HEK293 (cell line): ENCODE data around the gene EYA3.

Experiments
- CTCF ChIA-PET: fragments of 350-600 bp; formaldehyde crosslinking; extraction: SDS; loops from one replicate; lab custom pipeline; 2021; ENCODE audit warnings: antibody characterized with exemption; lab: Yijun Ruan, JAX
- POLR2A ChIA-PET: fragments of 300-600 bp; formaldehyde crosslinking; extraction: SDS; loops from one replicate; lab custom pipeline; 2020; ENCODE audit warnings: antibody characterized with exemption, inconsistent platforms; lab: Yijun Ruan, JAX
- H3K27ac ChIP-seq: fragments of 200-500 bp; sonication (Bioruptor generic); 2 replicates; pipeline ENCODE4 v1.5.1; 2014; ENCODE audit warnings: low read depth, low read length, control low read depth, inconsistent platforms; ENCODE audit errors: extremely low read depth
- H3K36me3 ChIP-seq, 2 experiments: fragments of 200-500 bp in 1 of 2; sonication (Bioruptor generic) in 1 of 2; 1 replicate in 1 of 2; 2 replicates in 1 of 2; pipeline ENCODE4 v1.5.1; 2014 to 2017; ENCODE audit warnings: inconsistent platforms in 2 of 2, low read length in 2 of 2; ENCODE audit not compliant: control insufficient read depth in 2 of 2, insufficient read depth in 1 of 2
- H3K4me1 ChIP-seq: fragments of 200-500 bp; sonication (Bioruptor generic); 2 replicates; pipeline ENCODE4 v1.5.1; 2014; ENCODE audit warnings: mild to moderate bottlenecking, low read length, inconsistent platforms; ENCODE audit not compliant: control insufficient read depth, insufficient read depth
- H3K4me3 ChIP-seq: 2 replicates; pipeline ENCODE4 v1.5.1; 2011; ENCODE audit warnings: low read depth, mild to moderate bottlenecking, control low read depth, low read length, moderate library complexity
- H3K9me3 ChIP-seq: fragments of 200-500 bp; sonication (Bioruptor generic); 2 replicates; pipeline ENCODE4 v1.5.1; 2014; ENCODE audit warnings: low read depth, low read length, inconsistent platforms; ENCODE audit not compliant: control insufficient read depth, insufficient read depth
- EGR2 ChIP-seq: fragments of 450-650 bp; formaldehyde crosslinking; IDR thresholded peaks from 2 replicates; pipeline ENCODE4 v1.5.1; 2016; ENCODE audit warnings: low read depth, missing biosample characterization, missing genetic modification characterization
- GLIS1 ChIP-seq: fragments of 450-650 bp; formaldehyde crosslinking; IDR thresholded peaks from 2 replicates; pipeline ENCODE4 v1.5.1; 2016; ENCODE audit warnings: missing biosample characterization, missing genetic modification characterization
- OSR2 ChIP-seq: fragments of 450-650 bp; formaldehyde crosslinking; IDR thresholded peaks from 2 replicates; pipeline ENCODE4 v1.5.1; 2016; ENCODE audit warnings: missing biosample characterization, missing genetic modification characterization
- SP2 ChIP-seq: fragments of 450-650 bp; formaldehyde crosslinking; IDR thresholded peaks from 2 replicates; pipeline ENCODE4 v1.5.1; 2016; ENCODE audit warnings: missing biosample characterization, missing genetic modification characterization
- SP3 ChIP-seq: fragments of 450-650 bp; formaldehyde crosslinking; IDR thresholded peaks from 2 replicates; pipeline ENCODE4 v1.5.1; 2016; ENCODE audit warnings: missing biosample characterization, missing genetic modification characterization
- ZBTB17 ChIP-seq: fragments of 450-650 bp; formaldehyde crosslinking; IDR thresholded peaks from 2 replicates; pipeline ENCODE4 v1.5.1; 2016; ENCODE audit warnings: missing biosample characterization, missing genetic modification characterization
- ZBTB20 ChIP-seq: fragments of 450-650 bp; formaldehyde crosslinking; IDR thresholded peaks from 2 replicates; pipeline ENCODE4 v1.5.1; 2016; ENCODE audit warnings: missing biosample characterization, missing genetic modification characterization
- ZBTB6 ChIP-seq: fragments of 450-650 bp; formaldehyde crosslinking; IDR thresholded peaks from 2 replicates; pipeline ENCODE4 v1.5.1; 2017; ENCODE audit warnings: missing biosample characterization, missing genetic modification characterization
- ZFP41 ChIP-seq: fragments of 450-650 bp; formaldehyde crosslinking; IDR thresholded peaks from 2 replicates; pipeline ENCODE4 v1.5.1; 2016; ENCODE audit warnings: missing biosample characterization, missing genetic modification characterization, borderline replicate concordance
- ZFP69B ChIP-seq: fragments of 450-650 bp; formaldehyde crosslinking; IDR thresholded peaks from 2 replicates; pipeline ENCODE4 v1.5.1; 2016; ENCODE audit warnings: missing biosample characterization, missing genetic modification characterization
- ZNF114 ChIP-seq: fragments of 450-650 bp; formaldehyde crosslinking; IDR thresholded peaks from 2 replicates; pipeline ENCODE4 v1.5.0; 2017; ENCODE audit warnings: missing biosample characterization, missing genetic modification characterization
- ZNF133 ChIP-seq: fragments of 450-650 bp; formaldehyde crosslinking; IDR thresholded peaks from 2 replicates; pipeline ENCODE4 v1.5.1; 2016; ENCODE audit warnings: missing biosample characterization, missing genetic modification characterization
- ZNF155 ChIP-seq: fragments of 450-650 bp; formaldehyde crosslinking; IDR thresholded peaks from 2 replicates; pipeline ENCODE4 v1.5.1; 2016; ENCODE audit warnings: missing biosample characterization, missing genetic modification characterization
- ZNF223 ChIP-seq: fragments of 450-650 bp; formaldehyde crosslinking; IDR thresholded peaks from 2 replicates; pipeline ENCODE4 v1.5.1; 2016; ENCODE audit warnings: missing biosample characterization, missing genetic modification characterization
- ZNF239 ChIP-seq: fragments of 450-650 bp; formaldehyde crosslinking; IDR thresholded peaks from 2 replicates; pipeline ENCODE4 v1.5.1; 2016; ENCODE audit warnings: missing biosample characterization, missing genetic modification characterization
- ZNF274 ChIP-seq, 2 experiments: fragments of 200-500 bp in 1 of 2; fragments of 450-650 bp in 1 of 2; sonication (Bioruptor generic) in 1 of 2; formaldehyde crosslinking in 1 of 2; IDR thresholded peaks; 2 replicates each; pipeline versions ENCODE4 v1.5.1 to v1.6.1; 2014 to 2016; ENCODE audit warnings: borderline replicate concordance in 1 of 2, inconsistent platforms in 1 of 2, low read length in 1 of 2, missing biosample characterization in 1 of 2, missing genetic modification characterization in 1 of 2
- ZNF280D ChIP-seq: fragments of 450-650 bp; formaldehyde crosslinking; IDR thresholded peaks from 2 replicates; pipeline ENCODE4 v1.5.1; 2016; ENCODE audit warnings: missing biosample characterization, missing genetic modification characterization
- ZNF324 ChIP-seq: fragments of 450-650 bp; formaldehyde crosslinking; IDR thresholded peaks from 2 replicates; pipeline ENCODE4 v1.5.1; 2016; ENCODE audit warnings: missing biosample characterization, missing genetic modification characterization
- ZNF394 ChIP-seq: fragments of 450-650 bp; formaldehyde crosslinking; IDR thresholded peaks from 2 replicates; pipeline ENCODE4 v1.5.1; 2016; ENCODE audit warnings: missing biosample characterization, missing genetic modification characterization, mild to moderate bottlenecking, moderate library complexity, borderline replicate concordance
- ZNF561 ChIP-seq: fragments of 450-650 bp; IDR thresholded peaks from 2 replicates; pipeline ENCODE4 v1.5.1; 2018; ENCODE audit warnings: missing biosample characterization, missing genetic modification characterization, borderline replicate concordance
- ZNF585B ChIP-seq: fragments of 450-650 bp; formaldehyde crosslinking; IDR thresholded peaks from 2 replicates; pipeline ENCODE4 v1.5.1; 2016; ENCODE audit warnings: missing biosample characterization, missing genetic modification characterization
- ZNF626 ChIP-seq: fragments of 450-650 bp; sonication (Bioruptor Pico); formaldehyde crosslinking; IDR thresholded peaks from 2 replicates; pipeline ENCODE4 v1.5.1; 2018; ENCODE audit warnings: missing biosample characterization, missing genetic modification characterization, inconsistent platforms
- ZNF654 ChIP-seq: fragments of 450-650 bp; formaldehyde crosslinking; IDR thresholded peaks from 2 replicates; pipeline ENCODE4 v1.5.1; 2016; ENCODE audit warnings: low read depth, missing biosample characterization, missing genetic modification characterization
- ZNF830 ChIP-seq: fragments of 450-650 bp; IDR thresholded peaks from 2 replicates; pipeline ENCODE4 v1.5.0; 2018; ENCODE audit warnings: missing biosample characterization, missing genetic modification characterization, low read depth, mild to moderate bottlenecking, moderate library complexity
- ZSCAN23 ChIP-seq: fragments of 450-650 bp; formaldehyde crosslinking; IDR thresholded peaks from 2 replicates; pipeline ENCODE4 v1.5.1; 2016; ENCODE audit warnings: missing biosample characterization, missing genetic modification characterization
- TF ChIP-seq, protein P1 (sequence below): fragments of 450-650 bp; formaldehyde crosslinking; IDR thresholded peaks from 2 replicates; pipeline ENCODE4 v1.5.1; 2017; ENCODE audit warnings: missing biosample characterization, missing genetic modification characterization
- TF ChIP-seq, protein P2 (sequence below): fragments of 450-650 bp; IDR thresholded peaks from 2 replicates; pipeline ENCODE4 v1.5.1; 2018; ENCODE audit warnings: missing biosample characterization, missing genetic modification characterization

Gene EYA3

DNA sequence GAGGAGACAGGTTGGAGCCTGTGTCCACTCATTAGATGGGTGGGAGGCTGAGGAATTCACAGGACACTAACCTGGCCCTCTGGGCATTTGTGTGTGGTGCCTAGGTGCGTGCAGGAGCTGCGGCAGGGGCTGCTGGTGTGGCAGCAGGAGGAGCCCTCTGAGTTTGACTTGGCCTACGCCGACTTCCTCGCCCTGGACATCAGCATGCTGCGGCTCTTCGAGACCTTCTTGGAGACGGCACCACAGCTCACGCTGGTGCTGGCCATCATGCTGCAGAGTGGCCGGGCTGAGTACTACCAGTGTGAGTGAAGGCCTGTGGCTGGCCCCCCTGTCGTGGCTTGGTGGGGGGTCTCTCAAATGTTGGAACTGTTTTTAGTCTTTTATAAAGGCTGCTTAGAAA is 125.0 kb downstream of the EYA3 start:
- no peaks in the 10 kb centered on the region for H3K4me1 ChIP-seq
- POLR2A ChIA-PET = no interaction called here
- peaks cover 3 to 55% of the 10 kb centered on the region in 2 experiments; a peak in 2 of 3 replicates for H3K36me3 ChIP-seq
- no peak overlapping the region for H3K4me3 ChIP-seq
- CTCF ChIA-PET = no interaction called here
- TF ChIP-seq ZNF239 (tag by site-specific recombination) (no peak), ZNF280D (tag by site-specific recombination) (no peak), ZNF133 (tag by site-specific recombination) (no peak), ZSCAN23 (no peak), ZNF654 (no peak), ZFP69B (tag by site-specific recombination) (no peak), OSR2 (no peak), ZNF114 (no peak), ZNF223 (tag by site-specific recombination) (no peak), GLIS1 (tag by site-specific recombination) (no peak), ZNF324 (tag by site-specific recombination) (no peak)
- H3K27ac ChIP-seq = no peak overlapping the region
- H3K9me3 ChIP-seq = no peaks in the 10 kb centered on the region

GRCh38 chr1:27961646-27962221 is 126.7 kb downstream of the EYA3 start:
- Histone ChIP-seq H3K36me3 (peaks cover 3 to 38% of the 10 kb centered on the region in 2 experiments; a peak in 2 of 3 replicates), H3K4me1 (no peaks in the 10 kb centered on the region), H3K9me3 (no peaks in the 10 kb centered on the region), H3K27ac (no peak overlapping the region), H3K4me3 (no peak overlapping the region)
- TF ChIP-seq ZNF830 (tag by site-specific recombination) (no peak), ZBTB20 (peak; percentile 24; the same call in 1 of the 2 replicates), SP3 (tag by site-specific recombination) (peak; percentile 61), ZNF274 (IDR thresholded peaks at IDR 0.05; ENCODE audit: low read length) (no peak), ZNF274 (tag by site-specific recombination; IDR thresholded peaks at IDR 0.05; ENCODE audit: borderline replicate concordance) (no peak), ZNF626 (no peak), ZNF394 (tag by site-specific recombination) (no peak), ZNF654 (no peak), ZFP41 (tag by site-specific recombination) (no peak), OSR2 (no peak), ZBTB6 (tag by site-specific recombination) (no peak), ZBTB17 (no peak), SP2 (tag by site-specific recombination) (peak; percentile 76), ZFP69B (tag by site-specific recombination) (0 out of 2 replicates have a peak, but pooled peaks have one; percentile 50), ZNF585B (no peak), ZNF155 (tag by site-specific recombination) (no peak), EGR2 (tag by site-specific recombination) (no peak), ZNF561 (no peak)
- TF ChIP-seq, protein P1, sequence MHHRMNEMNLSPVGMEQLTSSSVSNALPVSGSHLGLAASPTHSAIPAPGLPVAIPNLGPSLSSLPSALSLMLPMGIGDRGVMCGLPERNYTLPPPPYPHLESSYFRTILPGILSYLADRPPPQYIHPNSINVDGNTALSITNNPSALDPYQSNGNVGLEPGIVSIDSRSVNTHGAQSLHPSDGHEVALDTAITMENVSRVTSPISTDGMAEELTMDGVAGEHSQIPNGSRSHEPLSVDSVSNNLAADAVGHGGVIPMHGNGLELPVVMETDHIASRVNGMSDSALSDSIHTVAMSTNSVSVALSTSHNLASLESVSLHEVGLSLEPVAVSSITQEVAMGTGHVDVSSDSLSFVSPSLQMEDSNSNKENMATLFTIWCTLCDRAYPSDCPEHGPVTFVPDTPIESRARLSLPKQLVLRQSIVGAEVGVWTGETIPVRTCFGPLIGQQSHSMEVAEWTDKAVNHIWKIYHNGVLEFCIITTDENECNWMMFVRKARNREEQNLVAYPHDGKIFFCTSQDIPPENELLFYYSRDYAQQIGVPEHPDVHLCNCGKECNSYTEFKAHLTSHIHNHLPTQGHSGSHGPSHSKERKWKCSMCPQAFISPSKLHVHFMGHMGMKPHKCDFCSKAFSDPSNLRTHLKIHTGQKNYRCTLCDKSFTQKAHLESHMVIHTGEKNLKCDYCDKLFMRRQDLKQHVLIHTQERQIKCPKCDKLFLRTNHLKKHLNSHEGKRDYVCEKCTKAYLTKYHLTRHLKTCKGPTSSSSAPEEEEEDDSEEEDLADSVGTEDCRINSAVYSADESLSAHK (tag by site-specific recombination) = no peak
- TF ChIP-seq, protein P2, sequence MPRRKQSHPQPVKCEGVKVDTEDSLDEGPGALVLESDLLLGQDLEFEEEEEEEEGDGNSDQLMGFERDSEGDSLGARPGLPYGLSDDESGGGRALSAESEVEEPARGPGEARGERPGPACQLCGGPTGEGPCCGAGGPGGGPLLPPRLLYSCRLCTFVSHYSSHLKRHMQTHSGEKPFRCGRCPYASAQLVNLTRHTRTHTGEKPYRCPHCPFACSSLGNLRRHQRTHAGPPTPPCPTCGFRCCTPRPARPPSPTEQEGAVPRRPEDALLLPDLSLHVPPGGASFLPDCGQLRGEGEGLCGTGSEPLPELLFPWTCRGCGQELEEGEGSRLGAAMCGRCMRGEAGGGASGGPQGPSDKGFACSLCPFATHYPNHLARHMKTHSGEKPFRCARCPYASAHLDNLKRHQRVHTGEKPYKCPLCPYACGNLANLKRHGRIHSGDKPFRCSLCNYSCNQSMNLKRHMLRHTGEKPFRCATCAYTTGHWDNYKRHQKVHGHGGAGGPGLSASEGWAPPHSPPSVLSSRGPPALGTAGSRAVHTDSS (tag by site-specific recombination) = no peak
- ChIA-PET POLR2A (interaction anchor here (0.8 to 1.1 kb wide), 2 partner anchors 10 to 132 kb away, joined by 4 to 5 read pairs; no protein-coding TSS in a partner anchor), CTCF (interaction anchor here (0.7 to 1.2 kb wide), 3 partner anchors 12 to 104 kb away, joined by 3 to 7 read pairs (median 3); no protein-coding TSS in a partner anchor)
